Loucy (cell line): ENCODE measurements around the gene LMO7.
"Not testable (repeated sequence)": the region's sequence is repeated elsewhere in the genome, so short reads cannot be mapped to it uniquely, and the experiment has no call there.

Experiments
- H2AFZ ChIP-seq: fragments of 200-600 bp; sonication (generic); 2 replicates; pipeline ENCODE4 v1.6.0; 2016; ENCODE audit warnings: antibody characterized with exemption, mild to moderate bottlenecking, low read length, moderate library complexity
- H3F3A ChIP-seq: fragments of 200-600 bp; 2 replicates; pipeline ENCODE4 v1.6.0; 2016; ENCODE audit warnings: antibody characterized with exemption, low read depth, mild to moderate bottlenecking
- H3K27me3 ChIP-seq: fragments of 200-600 bp; sonication (generic); 2 replicates; pipeline ENCODE4 v1.6.1; 2014; ENCODE audit warnings: low read length, mild to moderate bottlenecking; ENCODE audit not compliant: insufficient read depth, poor library complexity, severe bottlenecking
- H3K36me3 ChIP-seq: fragments of 200-600 bp; sonication (generic); 2 replicates; pipeline ENCODE4 v1.6.1; 2016; ENCODE audit warnings: low read length; ENCODE audit not compliant: insufficient read depth
- H3K4me1 ChIP-seq: fragments of 200-600 bp; sonication (generic); 2 replicates; pipeline ENCODE4 v1.5.1; 2014; ENCODE audit warnings: low read length, mild to moderate bottlenecking; ENCODE audit not compliant: insufficient read depth, poor library complexity, severe bottlenecking
- H3K4me2 ChIP-seq: fragments of 200-600 bp; sonication (generic); 2 replicates; pipeline ENCODE4 v1.6.0; 2014; ENCODE audit warnings: antibody characterized with exemption, low read length, low read depth, mild to moderate bottlenecking; ENCODE audit not compliant: poor library complexity, severe bottlenecking
- H3K4me3 ChIP-seq: fragments of 200-600 bp; sonication (generic); 2 replicates; pipeline ENCODE4 v1.5.1; 2014; ENCODE audit warnings: low read length, mild to moderate bottlenecking, mixed read lengths; ENCODE audit not compliant: poor library complexity, severe bottlenecking
- H3K79me2 ChIP-seq: fragments of 200-600 bp; sonication (generic); 2 replicates; pipeline ENCODE4 v1.6.1; 2014; ENCODE audit warnings: low read length; ENCODE audit not compliant: insufficient read depth
- H3K9ac ChIP-seq: fragments of 200-600 bp; sonication (generic); 2 replicates; pipeline ENCODE4 v1.6.0; 2014; ENCODE audit warnings: mild to moderate bottlenecking, low read depth, low read length, moderate library complexity; ENCODE audit not compliant: poor library complexity, severe bottlenecking
- H3K9me2 ChIP-seq: fragments of 200-600 bp; sonication (generic); replicated peaks from 2 replicates; pipeline ENCODE4 v1.6.1; 2016; ENCODE audit warnings: low read depth, low read length, mixed read lengths
- H3K9me3 ChIP-seq: fragments of 200-600 bp; sonication (generic); 2 replicates; pipeline ENCODE4 v1.6.1; 2014; ENCODE audit warnings: mild to moderate bottlenecking, antibody characterized with exemption, low read length, low read depth; ENCODE audit not compliant: insufficient read depth
- H4K20me1 ChIP-seq: fragments of 200-600 bp; sonication (generic); 2 replicates; pipeline ENCODE4 v1.6.0; 2014; ENCODE audit warnings: antibody characterized with exemption, low read length, mild to moderate bottlenecking; ENCODE audit not compliant: insufficient read depth, poor library complexity, severe bottlenecking
- EZH2phosphoT487 ChIP-seq: fragments of 200-600 bp; IDR thresholded peaks from 2 replicates; pipeline ENCODE4 v1.6.1; 2018; ENCODE audit warnings: antibody characterized with exemption, mild to moderate bottlenecking, moderate library complexity, borderline replicate concordance
- TF ChIP-seq, protein P1 (sequence below): fragments of 200-600 bp; sonication (generic); conservative IDR thresholded peaks from 2 replicates; pipeline ENCODE4 v1.5.1; 2014; ENCODE audit warnings: mild to moderate bottlenecking, antibody characterized with exemption, low read length

Gene LMO7

DNA sequence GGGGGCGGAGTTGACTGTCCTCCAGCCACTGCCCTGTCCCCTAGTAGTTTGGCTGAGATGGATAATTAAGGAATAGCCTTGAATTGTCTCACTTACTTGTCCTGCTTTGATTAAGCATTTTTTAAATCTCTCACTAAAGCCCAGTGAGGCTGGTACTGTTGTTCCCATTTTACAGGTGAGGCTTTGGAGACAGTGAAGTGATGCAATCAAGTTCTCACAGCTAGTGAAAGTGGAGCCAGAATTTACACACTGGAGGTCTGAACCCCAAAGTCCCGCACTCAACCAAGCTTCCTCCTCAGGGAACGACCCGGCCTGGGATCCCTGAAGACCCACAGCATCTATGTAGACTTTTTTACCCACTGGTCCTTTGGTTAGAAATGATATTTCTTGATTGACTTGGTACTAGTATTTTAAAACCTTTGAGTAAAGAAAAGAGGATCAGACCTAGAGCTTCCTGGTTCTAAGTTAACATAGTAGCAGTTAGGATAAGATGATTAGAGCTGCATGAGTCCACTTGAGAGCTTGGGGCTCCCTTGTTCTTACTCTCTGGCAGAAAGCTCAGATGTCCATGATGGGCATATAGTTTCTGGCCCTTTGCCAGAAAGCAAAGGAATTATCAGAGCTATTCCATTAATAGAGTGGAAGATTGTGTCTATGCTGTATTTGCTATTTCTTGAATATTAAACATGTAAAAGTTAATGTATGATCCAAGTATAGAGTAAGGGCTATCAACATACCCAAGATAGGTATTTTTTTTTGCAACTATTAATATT lies 154.3 kb downstream of the LMO7 start:
- H3K9ac ChIP-seq: no peak overlapping the region

DNA sequence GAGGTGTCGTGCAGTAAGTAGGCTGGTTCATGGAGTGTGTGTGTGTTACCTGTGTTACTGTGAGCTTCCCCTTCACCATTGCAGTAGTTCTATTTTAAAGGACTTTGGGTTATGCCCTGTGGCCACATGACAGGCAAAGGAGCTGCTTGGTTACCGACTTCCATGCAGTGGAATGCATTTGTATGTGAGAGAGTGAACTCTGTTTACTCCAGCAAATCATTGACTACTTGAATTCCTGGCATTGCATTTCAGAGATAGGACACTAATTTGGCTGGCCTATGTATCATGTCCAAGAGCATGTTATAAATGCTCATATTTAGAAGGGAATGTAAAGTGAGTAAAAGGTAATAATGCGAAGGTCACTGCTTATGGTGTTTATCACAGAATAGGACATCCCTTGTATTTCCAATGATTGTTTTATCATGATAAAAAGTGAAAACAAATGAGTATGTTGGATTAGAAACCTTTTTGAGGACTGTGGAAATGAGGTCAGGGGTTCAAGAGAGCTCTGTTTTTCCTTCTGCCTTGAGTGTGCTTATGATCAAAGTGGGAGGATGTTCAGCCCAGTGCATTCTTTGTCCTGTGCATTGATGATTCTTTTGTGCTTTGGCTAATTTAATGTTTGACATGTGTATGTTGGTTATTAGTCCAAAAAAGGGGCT lies 156.5 kb downstream of the LMO7 start:
- no peaks in the 10 kb centered on the region for H3K9me2 ChIP-seq
- no peaks in the 10 kb centered on the region for H4K20me1 ChIP-seq
- no peak overlapping the region for H3K4me3 ChIP-seq
- H3K4me1 ChIP-seq: no peaks in the 10 kb centered on the region
- H2AFZ ChIP-seq: no peak overlapping the region
- H3K27me3 ChIP-seq: no peaks in the 10 kb centered on the region
- peaks cover 8% of the 10 kb centered on the region; the same call in 1 of the 2 replicates for H3K36me3 ChIP-seq
- H3K9me3 ChIP-seq: no peaks in the 10 kb centered on the region
- H3K79me2 ChIP-seq: no peaks in the 10 kb centered on the region
- H3F3A ChIP-seq: no peaks in the 10 kb centered on the region
- H3K4me2 ChIP-seq: no peak overlapping the region
- no peak overlapping the region for H3K9ac ChIP-seq
- TF ChIP-seq, protein P1, sequence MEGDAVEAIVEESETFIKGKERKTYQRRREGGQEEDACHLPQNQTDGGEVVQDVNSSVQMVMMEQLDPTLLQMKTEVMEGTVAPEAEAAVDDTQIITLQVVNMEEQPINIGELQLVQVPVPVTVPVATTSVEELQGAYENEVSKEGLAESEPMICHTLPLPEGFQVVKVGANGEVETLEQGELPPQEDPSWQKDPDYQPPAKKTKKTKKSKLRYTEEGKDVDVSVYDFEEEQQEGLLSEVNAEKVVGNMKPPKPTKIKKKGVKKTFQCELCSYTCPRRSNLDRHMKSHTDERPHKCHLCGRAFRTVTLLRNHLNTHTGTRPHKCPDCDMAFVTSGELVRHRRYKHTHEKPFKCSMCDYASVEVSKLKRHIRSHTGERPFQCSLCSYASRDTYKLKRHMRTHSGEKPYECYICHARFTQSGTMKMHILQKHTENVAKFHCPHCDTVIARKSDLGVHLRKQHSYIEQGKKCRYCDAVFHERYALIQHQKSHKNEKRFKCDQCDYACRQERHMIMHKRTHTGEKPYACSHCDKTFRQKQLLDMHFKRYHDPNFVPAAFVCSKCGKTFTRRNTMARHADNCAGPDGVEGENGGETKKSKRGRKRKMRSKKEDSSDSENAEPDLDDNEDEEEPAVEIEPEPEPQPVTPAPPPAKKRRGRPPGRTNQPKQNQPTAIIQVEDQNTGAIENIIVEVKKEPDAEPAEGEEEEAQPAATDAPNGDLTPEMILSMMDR: no peak
- TF ChIP-seq EZH2phosphoT487: no peak

More for the DNA sequence above, 154.3 kb downstream of the LMO7 start:
- H3K27me3 ChIP-seq: no peaks in the 10 kb centered on the region
- no peaks in the 10 kb centered on the region for H3K9me3 ChIP-seq
- H3K4me3 ChIP-seq: no peak overlapping the region
- TF ChIP-seq, protein P1: no peak
- TF ChIP-seq EZH2phosphoT487: no peak
- no peaks in the 10 kb centered on the region for H3F3A ChIP-seq
- H4K20me1 ChIP-seq: no peaks in the 10 kb centered on the region
- no peaks in the 10 kb centered on the region for H3K4me1 ChIP-seq
- no peak overlapping the region for H2AFZ ChIP-seq
- H3K79me2 ChIP-seq: no peaks in the 10 kb centered on the region
- no peaks in the 10 kb centered on the region for H3K36me3 ChIP-seq
- no peak overlapping the region for H3K4me2 ChIP-seq
- no peaks in the 10 kb centered on the region for H3K9me2 ChIP-seq

DNA sequence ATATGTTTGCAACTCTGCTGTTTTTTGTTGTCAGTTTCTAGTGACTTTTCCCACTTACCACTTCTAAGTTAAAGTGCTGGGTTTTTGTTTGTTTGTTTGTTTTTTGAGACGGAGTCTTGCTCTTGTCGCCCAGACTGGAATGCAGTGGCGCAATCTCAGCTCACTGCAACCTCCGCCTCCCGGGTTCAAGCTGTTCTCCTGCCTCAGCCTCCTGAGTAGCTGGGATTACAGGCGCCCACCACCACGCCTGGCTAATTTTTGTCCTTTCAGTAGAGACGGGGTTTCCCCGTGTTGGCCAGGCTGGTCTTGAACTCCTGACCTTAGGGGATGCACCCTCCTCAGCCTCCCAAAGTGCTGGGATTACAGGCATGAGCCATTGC lies 157.0 kb downstream of the LMO7 start:
- not testable (repeated sequence) for H3K4me1 ChIP-seq, H3K9me2 ChIP-seq, H4K20me1 ChIP-seq, H3K79me2 ChIP-seq, H3K9me3 ChIP-seq, H3K4me3 ChIP-seq, H3K4me2 ChIP-seq, H3K9ac ChIP-seq, H2AFZ ChIP-seq, H3F3A ChIP-seq, H3K27me3 ChIP-seq
- peaks cover 11% of the 10 kb centered on the region; the same call in 1 of the 2 replicates for H3K36me3 ChIP-seq
